Stimulated activated CD4-positive, alpha-beta T cell treated with anti-CD3 and anti-CD28 coated beads, Interleukin-4, amount 100 ng/mL, for 24 hours (primary cell): ENCODE data around the gene C4B.

ENCODE experiments used
- DNase-seq: peaks from one replicate; pipeline ENCODE4 v3.0.0-alpha.2; 2020

Gene C4B

DNA sequence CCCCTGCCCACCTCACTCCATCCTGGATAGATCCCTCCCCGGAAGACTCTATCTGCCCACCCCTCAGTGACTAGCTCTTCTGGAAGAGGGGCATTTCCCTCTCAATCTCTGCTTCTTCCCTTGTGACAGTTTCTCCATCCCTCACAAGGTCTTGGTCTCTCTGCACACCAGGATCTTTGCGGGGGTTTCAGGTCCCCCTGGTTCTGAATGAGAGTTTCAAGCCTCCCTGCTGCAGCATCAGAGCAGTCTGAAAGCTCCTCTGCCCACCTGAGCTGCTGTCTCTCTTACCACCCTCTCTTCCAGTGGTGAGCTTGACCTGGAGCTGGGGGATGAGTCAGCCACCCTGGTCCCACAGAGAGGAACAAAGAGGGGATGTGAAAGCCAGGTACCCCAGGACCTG is 70.2 kb downstream of the C4B start:
- no peak for DNase-seq
